Sigmoid colon (tissue), 7 donors: ENCODE results near the gene TRMT2B. TPM values are rescaled to one million over a fixed set of nuclear protein-coding genes. Genes with fewer than 3 reads are reported as not detected.
"Not testable (repeated sequence)": the region's sequence is repeated elsewhere in the genome, so short reads cannot be mapped to it uniquely, and the experiment has no call there.

Source experiments
- DNase-seq: peaks from one replicate; pipeline ENCODE4 v3.0.0-alpha.2; 2019
- H3K27ac ChIP-seq, 4 donors: fragments of 200-600 bp; sonication (generic); one replicate each; pipeline ENCODE4 v1.5.1; 2016 to 2019; ENCODE audit warnings: mild to moderate bottlenecking in 1 of 4
- H3K27me3 ChIP-seq, 3 donors: fragments of 200-600 bp; sonication (generic); one replicate each; pipeline ENCODE4 v1.5.1; 2019; ENCODE audit warnings: mild to moderate bottlenecking in 1 of 3
- H3K36me3 ChIP-seq, 4 donors: fragments of 200-600 bp; sonication (generic); one replicate each; pipeline ENCODE4 v1.5.1; 2016 to 2019
- H3K4me1 ChIP-seq, 4 donors: fragments of 200-600 bp; sonication (generic); one replicate each; pipeline ENCODE4 v1.5.1; 2017 to 2019
- H3K4me3 ChIP-seq, 4 donors: fragments of 200-600 bp; sonication (generic); one replicate each; pipeline ENCODE4 v1.5.1; 2017 to 2019; ENCODE audit warnings: mild to moderate bottlenecking in 2 of 4, moderate library complexity in 1 of 4
- H3K9me3 ChIP-seq, 4 donors: fragments of 200-600 bp in 3 of 4; sonication (generic) in 3 of 4; one replicate each; pipeline versions ENCODE4 v1.5.1 to v1.6.1; 2013 to 2019
- EP300 ChIP-seq, 4 donors: sonication (generic); formaldehyde crosslinking; IDR thresholded peaks; one replicate each; pipeline ENCODE4 v1.6.1; 2017; ENCODE audit warnings: antibody characterized with exemption in 4 of 4
- POLR2A ChIP-seq, 2 donors: fragments of 450-650 bp; IDR thresholded peaks; one replicate each; pipeline ENCODE4 v1.6.1; 2016; ENCODE audit warnings: antibody characterized with exemption in 2 of 2, mild to moderate bottlenecking in 2 of 2, moderate library complexity in 2 of 2
- POLR2AphosphoS5 ChIP-seq, 4 donors: sonication (generic); formaldehyde crosslinking; IDR thresholded peaks; one replicate each; pipeline ENCODE4 v1.6.1; 2017; ENCODE audit warnings: antibody characterized with exemption in 4 of 4
- WGBS, 2 donors: extraction: QIAGEN DNeasy Blood & Tissue Kit; methylation state at CpG; one replicate each; pipeline ENCODE4 v1.1.7; 2013; 5-methylcytosine and 5-hydroxymethylcytosine counted together
- intact Hi-C: fragments of 100-400 bp; cut with DNase I; formaldehyde crosslinking; loops from one replicate; pipeline ENCODE4 v1.15.1; 2023
- polyA plus RNA-seq, 3 donors: library from polyadenylated mRNA; stranded (reverse); fragments of 200-250 nt; gene quantifications; one replicate each; pipeline ENCODE4 v1.2.3, GENCODE V29; 2013
- total RNA-seq, 4 donors: library from RNA; depleted of rRNA; stranded (reverse); fragments of >200 nt; gene quantifications; one replicate each; pipeline ENCODE4 v1.1.0, GENCODE V29; 2016
- TF ChIP-seq, protein P1 (sequence below), 4 experiments: fragments of 450-650 bp in 3 of 4; fragments of 200-600 bp in 1 of 4; IDR thresholded peaks; one replicate each; pipeline ENCODE4 v1.5.1; 2016 to 2019; ENCODE audit warnings: antibody characterized with exemption in 4 of 4, mild to moderate bottlenecking in 3 of 4, moderate library complexity in 2 of 4
- donor health status: healthy with polysubstance abuse.
- donor health status: Bipolar disorder and iron deficiency.
- donor health status: healthy.

Gene TRMT2B
- total and polyA plus RNA-seq, 7 donors: 9.6 to 20.1 (median 13.9) TPM

DNA sequence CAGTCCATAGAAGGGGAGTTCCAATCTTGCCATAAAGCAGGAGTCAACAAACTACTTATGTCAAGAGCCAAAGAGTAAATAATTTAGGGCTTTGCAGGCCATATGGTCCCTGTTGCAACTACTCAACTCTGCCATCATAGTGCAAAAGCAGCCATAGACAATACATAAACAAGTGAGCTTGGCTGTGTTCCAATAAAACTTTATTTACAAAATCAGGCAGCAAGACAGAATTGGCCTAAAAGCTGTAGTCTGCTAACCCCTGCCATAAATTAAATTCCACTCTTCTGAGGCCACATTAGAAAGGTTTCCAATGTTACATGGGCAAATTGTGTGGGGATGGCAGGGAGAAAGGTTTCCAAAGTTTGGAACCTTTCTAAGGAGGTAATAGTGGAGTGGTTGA lies 14.7 kb downstream of the TRMT2B start:
- no peak overlapping the region for H3K27ac ChIP-seq
- H3K4me3 ChIP-seq: no peak overlapping the region
- no peaks in the 10 kb centered on the region for H3K9me3 ChIP-seq
- DNase-seq: no peak
- H3K4me1 ChIP-seq: no peaks in the 10 kb centered on the region
- intact Hi-C loops: no loop called here
- TF ChIP-seq POLR2AphosphoS5 (IDR thresholded peaks at IDR 0.05) (no peak), EP300 (IDR thresholded peaks at IDR 0.05) (no peak), POLR2A (IDR thresholded peaks at IDR 0.05) (no peak)
- TF ChIP-seq, protein P1, sequence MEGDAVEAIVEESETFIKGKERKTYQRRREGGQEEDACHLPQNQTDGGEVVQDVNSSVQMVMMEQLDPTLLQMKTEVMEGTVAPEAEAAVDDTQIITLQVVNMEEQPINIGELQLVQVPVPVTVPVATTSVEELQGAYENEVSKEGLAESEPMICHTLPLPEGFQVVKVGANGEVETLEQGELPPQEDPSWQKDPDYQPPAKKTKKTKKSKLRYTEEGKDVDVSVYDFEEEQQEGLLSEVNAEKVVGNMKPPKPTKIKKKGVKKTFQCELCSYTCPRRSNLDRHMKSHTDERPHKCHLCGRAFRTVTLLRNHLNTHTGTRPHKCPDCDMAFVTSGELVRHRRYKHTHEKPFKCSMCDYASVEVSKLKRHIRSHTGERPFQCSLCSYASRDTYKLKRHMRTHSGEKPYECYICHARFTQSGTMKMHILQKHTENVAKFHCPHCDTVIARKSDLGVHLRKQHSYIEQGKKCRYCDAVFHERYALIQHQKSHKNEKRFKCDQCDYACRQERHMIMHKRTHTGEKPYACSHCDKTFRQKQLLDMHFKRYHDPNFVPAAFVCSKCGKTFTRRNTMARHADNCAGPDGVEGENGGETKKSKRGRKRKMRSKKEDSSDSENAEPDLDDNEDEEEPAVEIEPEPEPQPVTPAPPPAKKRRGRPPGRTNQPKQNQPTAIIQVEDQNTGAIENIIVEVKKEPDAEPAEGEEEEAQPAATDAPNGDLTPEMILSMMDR (IDR thresholded peaks at IDR 0.05): no peak
- H3K36me3 ChIP-seq: peaks cover 0 to 45% (median 0%) of the 10 kb centered on the region in 4 donors
- no peaks in the 10 kb centered on the region for H3K27me3 ChIP-seq

DNA sequence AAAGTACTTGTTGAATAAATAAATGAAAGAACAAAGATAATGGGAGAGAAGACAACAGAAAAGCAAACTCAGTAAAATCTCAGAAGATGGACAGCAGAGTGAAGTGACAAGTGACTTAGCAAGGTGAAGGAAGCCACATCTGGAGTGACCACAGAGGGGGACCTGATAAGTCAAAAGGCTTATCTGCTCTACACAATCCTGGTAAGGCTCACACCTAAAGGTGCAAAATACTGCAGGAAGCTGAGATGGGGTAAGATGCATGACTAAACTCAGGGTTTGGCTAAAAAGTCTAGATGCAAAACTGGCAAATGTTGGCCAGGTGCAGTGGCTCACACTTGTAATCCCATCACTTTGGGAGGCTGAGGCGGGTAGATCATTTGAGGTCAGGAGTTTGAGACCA lies 22.2 kb downstream of the TRMT2B start:
- peaks cover 0 to 39% (median 2%) of the 10 kb centered on the region in 4 donors for H3K36me3 ChIP-seq
- H3K27ac ChIP-seq: no peak overlapping the region
- no peaks in the 10 kb centered on the region for H3K4me1 ChIP-seq
- H3K9me3 ChIP-seq: no peaks in the 10 kb centered on the region
- WGBS, 2 donors: 89 to 100% methylated on average over 1 of the region's 1 CpG
- no peak for DNase-seq
- no peak overlapping the region for H3K4me3 ChIP-seq
- H3K27me3 ChIP-seq: no peaks in the 10 kb centered on the region
- TF ChIP-seq, protein P1 (IDR thresholded peaks at IDR 0.05): no peak
- TF ChIP-seq POLR2A (IDR thresholded peaks at IDR 0.05): no peak
- intact Hi-C loops: no loop called here

DNA sequence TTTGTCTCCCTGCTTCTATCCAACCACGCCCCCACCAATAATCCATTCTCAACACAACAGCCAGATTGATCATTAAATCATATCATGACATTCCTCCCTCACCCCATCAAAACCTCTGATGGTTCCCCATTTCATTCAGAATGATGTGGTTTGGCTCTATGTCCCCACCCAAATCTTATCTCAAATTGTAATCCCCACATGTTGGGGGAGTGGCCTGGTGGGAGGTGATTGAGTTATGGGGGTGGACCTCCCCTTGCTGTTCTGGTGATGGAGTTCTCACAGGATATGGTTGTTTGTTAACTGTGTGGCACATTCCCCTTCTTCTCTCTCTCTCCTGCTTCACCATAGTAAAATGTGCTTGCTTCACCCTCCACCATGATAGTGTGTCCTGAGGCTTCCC lies 23.3 kb downstream of the TRMT2B start:
- no peak for DNase-seq
- Histone ChIP-seq H3K9me3 (no peaks in the 10 kb centered on the region), H3K27me3 (no peaks in the 10 kb centered on the region), H3K4me1 (no peaks in the 10 kb centered on the region), H3K4me3 (no peak overlapping the region), H3K36me3 (peaks cover 0 to 39% (median 2%) of the 10 kb centered on the region in 4 donors), H3K27ac (no peak overlapping the region)
- intact Hi-C loops: no loop called here
- TF ChIP-seq, protein P1 (IDR thresholded peaks at IDR 0.05): no peak
- TF ChIP-seq EP300 (IDR thresholded peaks at IDR 0.05): no peak
- no peak for TF ChIP-seq POLR2A (IDR thresholded peaks at IDR 0.05)
- TF ChIP-seq POLR2AphosphoS5 (IDR thresholded peaks at IDR 0.05): no peak
- 100% methylated on average over 1 of the region's 1 CpG for WGBS, 2 donors

DNA sequence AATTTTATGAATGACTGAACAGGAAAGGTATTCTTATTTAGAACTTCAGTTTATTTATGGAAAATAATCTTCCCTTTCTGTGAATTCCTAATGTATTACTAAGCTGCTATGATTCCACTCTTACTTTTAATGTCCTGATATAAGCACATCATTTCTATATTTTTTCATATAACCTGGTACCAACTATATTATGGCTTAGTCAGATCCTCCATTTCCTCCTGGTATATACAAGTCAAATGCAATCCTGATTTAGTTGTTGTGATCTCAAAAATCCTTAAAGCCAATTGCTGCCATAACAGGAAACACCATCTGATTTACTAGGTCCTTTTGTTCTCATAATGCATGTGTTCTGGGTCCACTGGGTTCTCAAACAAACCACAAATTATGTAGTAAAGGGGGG lies 26.8 kb downstream of the TRMT2B start:
- no peaks in the 10 kb centered on the region for H3K4me1 ChIP-seq
- H3K27me3 ChIP-seq: no peaks in the 10 kb centered on the region
- peaks cover 0 to 41% (median 4%) of the 10 kb centered on the region in 4 donors for H3K36me3 ChIP-seq
- no peak for DNase-seq
- no peak overlapping the region for H3K27ac ChIP-seq
- TF ChIP-seq, protein P1 (IDR thresholded peaks at IDR 0.05): no peak
- TF ChIP-seq EP300 (IDR thresholded peaks at IDR 0.05) (no peak), POLR2AphosphoS5 (IDR thresholded peaks at IDR 0.05) (no peak), POLR2A (IDR thresholded peaks at IDR 0.05) (no peak)
- H3K9me3 ChIP-seq: no peaks in the 10 kb centered on the region
- no peak overlapping the region for H3K4me3 ChIP-seq
- intact Hi-C loops: no loop called here

DNA sequence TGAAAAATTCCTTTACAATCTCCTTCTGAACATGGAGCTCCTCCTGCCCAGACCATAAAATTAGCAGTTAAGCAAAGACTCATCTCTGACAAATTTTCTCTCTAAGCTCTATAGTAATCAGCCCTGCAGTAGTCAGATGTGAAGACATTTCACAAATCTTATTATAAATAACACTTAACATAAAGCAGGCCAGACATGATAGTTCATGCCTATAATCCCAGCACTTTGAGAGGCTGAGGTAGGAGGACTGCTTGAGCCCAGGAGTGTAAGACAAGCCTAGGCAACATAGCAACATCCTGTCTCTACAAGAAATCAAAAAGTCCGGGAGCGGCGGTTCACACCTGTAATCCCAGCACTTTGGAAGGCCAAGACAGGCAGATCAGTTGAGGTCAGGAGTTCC lies 29.9 kb downstream of the TRMT2B start:
- DNase-seq: no peak
- Histone ChIP-seq H3K27ac (no peak overlapping the region), H3K4me1 (no peaks in the 10 kb centered on the region), H3K27me3 (no peaks in the 10 kb centered on the region), H3K36me3 (peaks cover 4 to 58% (median 10%) of the 10 kb centered on the region in 4 donors), H3K4me3 (no peak overlapping the region), H3K9me3 (no peaks in the 10 kb centered on the region)
- intact Hi-C loops: no loop called here
- WGBS, 2 donors: 97 to 98% methylated on average over 3 of the region's 3 CpGs
- TF ChIP-seq EP300 (IDR thresholded peaks at IDR 0.05) (no peak), POLR2A (IDR thresholded peaks at IDR 0.05) (no peak), POLR2AphosphoS5 (IDR thresholded peaks at IDR 0.05) (no peak)
- TF ChIP-seq, protein P1 (IDR thresholded peaks at IDR 0.05): no peak

DNA sequence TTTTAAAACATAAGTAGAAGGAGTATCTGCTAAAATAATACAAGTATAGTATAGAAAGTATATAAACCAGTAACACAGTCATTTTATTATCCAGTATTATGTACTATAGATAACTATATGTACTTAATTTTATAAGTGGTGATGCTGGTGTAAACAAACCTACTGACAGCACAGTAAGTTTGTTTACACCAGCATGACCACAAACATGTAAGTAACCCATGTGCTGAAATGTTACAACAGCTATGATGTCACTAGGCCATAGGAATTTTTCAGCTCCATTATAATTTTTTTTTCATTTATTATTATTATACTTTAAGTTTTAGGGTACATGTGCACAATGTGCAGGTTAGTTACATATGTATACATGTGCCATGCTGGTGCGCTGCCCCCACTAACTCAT lies 39.9 kb downstream of the TRMT2B start:
- intact Hi-C loops, H3K9me3 ChIP-seq, H3K27ac ChIP-seq, H3K4me3 ChIP-seq, DNase-seq, H3K27me3 ChIP-seq, H3K4me1 ChIP-seq: not testable (repeated sequence)
- 100% methylated on average over 1 of the region's 1 CpG; no CpG with 5 or more reads in 1 of the 2 donors for WGBS, 2 donors
- H3K36me3 ChIP-seq: peaks cover 0 to 73% (median under 1%) of the 10 kb centered on the region in 4 donors
